Suprapubic skin (tissue), 4 donors: ENCODE data around the gene HOXB8. TPM values are rescaled to one million over a fixed set of nuclear protein-coding genes. Genes with fewer than 3 reads are reported as not detected.

ENCODE experiments used
- DNase-seq, 2 donors: peaks; one replicate each; pipeline ENCODE4 v3.0.0-alpha.2; 2019; ENCODE audit warnings: low spot score in 2 of 2
- H3K27ac ChIP-seq: fragments of 200-600 bp; sonication (generic); one replicate; pipeline ENCODE4 v1.5.1; 2019
- H3K27me3 ChIP-seq: fragments of 200-600 bp; sonication (generic); one replicate; pipeline ENCODE4 v1.5.1; 2019
- H3K36me3 ChIP-seq: fragments of 200-600 bp; sonication (generic); one replicate; pipeline ENCODE4 v1.5.1; 2019
- H3K4me1 ChIP-seq: fragments of 200-600 bp; sonication (generic); one replicate; pipeline ENCODE4 v1.5.1; 2019
- H3K4me3 ChIP-seq: fragments of 200-600 bp; sonication (generic); one replicate; pipeline ENCODE4 v1.5.1; 2019; ENCODE audit warnings: mild to moderate bottlenecking
- H3K9me3 ChIP-seq: fragments of 200-600 bp; sonication (generic); one replicate; pipeline ENCODE4 v1.5.1; 2019
- CTCF ChIP-seq, 2 donors: fragments of 200-600 bp in 1 of 2; fragments of 450-650 bp in 1 of 2; sonication (generic) in 1 of 2; IDR thresholded peaks; one replicate each; pipeline ENCODE4 v1.5.1; 2016 to 2019; ENCODE audit warnings: antibody characterized with exemption in 2 of 2, mild to moderate bottlenecking in 1 of 2, moderate library complexity in 1 of 2
- EP300 ChIP-seq: sonication (generic); formaldehyde crosslinking; IDR thresholded peaks from one replicate; pipeline ENCODE4 v1.6.1; 2017; ENCODE audit warnings: antibody characterized with exemption
- POLR2A ChIP-seq, 2 donors: fragments of 450-650 bp; IDR thresholded peaks; one replicate each; pipeline ENCODE4 v1.6.1; 2017; ENCODE audit warnings: antibody characterized with exemption in 2 of 2, mild to moderate bottlenecking in 2 of 2, moderate library complexity in 2 of 2
- POLR2AphosphoS5 ChIP-seq, 3 donors: sonication (generic); formaldehyde crosslinking; IDR thresholded peaks; one replicate each; pipeline ENCODE4 v1.6.1; 2017; ENCODE audit warnings: antibody characterized with exemption in 3 of 3
- WGBS: methylation state at CpG from one replicate; pipeline ENCODE4 v1.1.5; 2018; 5-methylcytosine and 5-hydroxymethylcytosine counted together
- total RNA-seq, 4 donors: library from RNA; depleted of rRNA; stranded (reverse); fragments of >200 nt; gene quantifications; one replicate each; pipeline ENCODE4 v1.1.0, GENCODE V29; 2016

HOXB8 gene
- total RNA-seq, 4 donors from 2014 or later: not detected

GRCh38 chr17:48640858-48641180, 25.7 kb upstream of the HOXB8 start:
- H3K4me1 ChIP-seq: peaks cover 8% of the 10 kb centered on the region
- no peaks in the 10 kb centered on the region for H3K9me3 ChIP-seq
- H3K4me3 ChIP-seq: no peak overlapping the region
- H3K27ac ChIP-seq: no peak overlapping the region
- H3K36me3 ChIP-seq: no peaks in the 10 kb centered on the region
- TF ChIP-seq EP300 (no peak), POLR2AphosphoS5 (IDR thresholded peaks at IDR 0.05) (no peak), CTCF (IDR thresholded peaks at IDR 0.05) (no peak)
- DNase-seq: no peak
- H3K27me3 ChIP-seq: peaks cover 100% of the 10 kb centered on the region
- 72% methylated on average over 1 of the region's 1 CpG for WGBS

- DNase-seq: no peak
- peaks cover 100% of the 10 kb centered on the region for H3K27me3 ChIP-seq
Observed at GRCh38 chr17:48639982-48640857, 25.1 kb upstream of the HOXB8 start.

DNA sequence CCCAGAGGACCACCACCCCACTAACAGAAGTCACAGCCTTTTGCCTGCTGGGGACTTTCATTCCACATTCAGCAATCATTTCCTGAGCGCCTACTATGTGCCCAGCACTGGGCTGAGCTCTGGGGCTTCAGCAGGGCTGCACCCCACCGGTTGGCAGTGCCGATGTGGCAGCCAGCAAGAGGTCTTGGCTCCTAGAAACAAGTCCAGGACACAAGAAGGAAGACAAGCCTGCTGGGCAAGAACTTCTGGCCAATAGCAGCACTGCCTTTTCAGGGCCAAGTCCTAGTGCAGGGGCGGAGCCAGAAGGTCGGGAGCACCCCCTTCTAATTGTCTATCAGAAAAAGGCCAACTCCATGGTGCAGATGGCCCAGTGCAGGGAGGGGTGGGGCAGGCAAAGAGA, 24.0 kb upstream of the HOXB8 start:
- DNase-seq: no peak
- Histone ChIP-seq H3K27ac (no peak overlapping the region), H3K27me3 (peaks cover 100% of the 10 kb centered on the region), H3K9me3 (no peaks in the 10 kb centered on the region), H3K4me1 (peaks cover 9% of the 10 kb centered on the region), H3K4me3 (no peak overlapping the region), H3K36me3 (no peaks in the 10 kb centered on the region)
- no peak for TF ChIP-seq POLR2AphosphoS5 (IDR thresholded peaks at IDR 0.05)
- no peak for TF ChIP-seq EP300
- no peak for TF ChIP-seq CTCF (IDR thresholded peaks at IDR 0.05)
- no peak for TF ChIP-seq POLR2A (IDR thresholded peaks at IDR 0.05)
- whole genome bisulfite sequencing: 47% methylated on average over 5 of the region's 5 CpGs

More at GRCh38 chr17:48639982-48640857, 25.1 kb upstream of the HOXB8 start:
- Histone ChIP-seq H3K9me3 (no peaks in the 10 kb centered on the region), H3K4me1 (peaks cover 8% of the 10 kb centered on the region), H3K27ac (no peak overlapping the region), H3K36me3 (no peaks in the 10 kb centered on the region), H3K4me3 (no peak overlapping the region)
- WGBS: 75% methylated on average over 6 of the region's 6 CpGs
- TF ChIP-seq CTCF (IDR thresholded peaks at IDR 0.05) (no peak), EP300 (no peak), POLR2AphosphoS5 (IDR thresholded peaks at IDR 0.05) (no peak), POLR2A (IDR thresholded peaks at IDR 0.05) (no peak)

- H3K36me3 ChIP-seq: no peaks in the 10 kb centered on the region
- H3K9me3 ChIP-seq: no peaks in the 10 kb centered on the region
- WGBS: 59% methylated on average over 18 of the region's 18 CpGs
- TF ChIP-seq CTCF (IDR thresholded peaks at IDR 0.05) (no peak), POLR2AphosphoS5 (IDR thresholded peaks at IDR 0.05) (no peak), POLR2A (IDR thresholded peaks at IDR 0.05) (no peak), EP300 (no peak)
- H3K4me1 ChIP-seq: peaks cover 18% of the 10 kb centered on the region
- no peak overlapping the region for H3K4me3 ChIP-seq
- H3K27ac ChIP-seq: no peak overlapping the region
- H3K27me3 ChIP-seq: peaks cover 100% of the 10 kb centered on the region
- DNase-seq: no peak
Observed at GRCh38 chr17:48637323-48638260, 22.5 kb upstream of the HOXB8 start.
